DMS53 treated with DMSO at 0.1 percent for 48 hours (cell line): Measurements from ENCODE around the gene ELAC1.
A peak's percentile ranks its signal among the peaks of the same experiment; 100 is the strongest.
"Not testable (repeated sequence)": the region's sequence is repeated elsewhere in the genome, so short reads cannot be mapped to it uniquely, and the experiment has no call there.

Experiments
- DNase-seq: peaks from one replicate; lab custom pipeline; 2025; ENCODE audit not compliant: unreplicated experiment; lab: John Stamatoyannopoulos, UW

Gene ELAC1

GRCh38 chr18:50970006-50970405 lies 2.2 kb downstream of the ELAC1 start:
- no peak for DNase-seq

DNA sequence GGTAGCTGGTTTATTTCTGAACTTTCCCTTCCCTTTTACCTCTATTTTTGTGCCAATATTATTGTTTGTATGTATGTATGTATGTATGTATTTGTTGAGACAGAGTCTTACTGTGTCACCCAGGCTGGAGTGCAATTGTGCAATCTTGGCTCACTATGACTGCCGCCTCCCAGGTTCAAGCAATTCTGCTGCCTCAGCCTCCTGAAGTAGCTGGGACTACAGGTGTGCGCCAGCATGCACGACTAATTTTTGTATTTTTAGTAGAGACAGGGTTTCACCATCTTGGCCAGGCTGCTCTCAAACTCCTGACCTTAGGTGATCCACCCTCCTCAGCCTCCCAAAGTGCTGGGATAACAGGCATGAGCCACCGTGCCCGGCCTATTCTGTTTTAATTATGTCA lies 4.6 kb downstream of the ELAC1 start:
- not testable (repeated sequence) for DNase-seq

GRCh38 chr18:50973367-50974126 lies 5.7 kb downstream of the ELAC1 start:
- DNase-seq: peak; percentile 55

GRCh38 chr18:50977037-50977760 lies 9.4 kb downstream of the ELAC1 start:
- DNase-seq: no peak

- DNase-seq: no peak
These were observed 13.5 kb downstream of the ELAC1 start for GRCh38 chr18:50981381-50981780.

DNA sequence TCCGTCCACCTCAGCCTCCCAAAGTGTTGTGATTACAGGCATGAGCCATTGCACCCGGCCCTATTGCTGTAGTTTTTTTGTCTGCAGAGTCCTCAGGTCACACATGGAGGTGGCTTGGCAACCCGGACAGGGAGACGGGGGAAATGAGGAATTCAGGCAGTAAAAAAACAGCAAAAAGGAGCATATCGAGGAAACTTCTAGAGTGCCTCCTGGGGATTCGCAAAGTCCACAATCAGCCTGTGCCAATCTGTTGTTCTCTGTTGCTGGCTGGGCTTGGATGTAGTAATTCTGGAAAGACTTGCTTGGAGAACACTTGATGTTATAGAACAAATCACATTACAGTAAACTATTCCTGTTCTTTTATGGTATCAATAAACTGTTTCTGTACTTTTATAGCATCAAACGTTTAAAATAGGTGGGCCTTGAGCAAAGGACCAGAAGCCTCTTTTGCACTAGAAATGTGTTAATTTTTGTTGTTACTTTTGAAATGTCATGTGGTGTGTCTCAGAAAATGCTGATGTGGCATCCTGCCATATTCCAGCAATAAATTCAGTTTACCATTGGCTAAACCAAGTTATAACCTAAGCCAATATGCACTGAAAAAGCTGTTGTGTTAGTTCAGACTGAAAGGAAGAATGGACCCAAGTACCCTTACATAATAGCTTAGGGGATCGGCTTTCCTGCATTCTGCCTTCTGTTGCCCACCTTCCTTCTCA lies 14.4 kb downstream of the ELAC1 start:
- no peak for DNase-seq

DNA sequence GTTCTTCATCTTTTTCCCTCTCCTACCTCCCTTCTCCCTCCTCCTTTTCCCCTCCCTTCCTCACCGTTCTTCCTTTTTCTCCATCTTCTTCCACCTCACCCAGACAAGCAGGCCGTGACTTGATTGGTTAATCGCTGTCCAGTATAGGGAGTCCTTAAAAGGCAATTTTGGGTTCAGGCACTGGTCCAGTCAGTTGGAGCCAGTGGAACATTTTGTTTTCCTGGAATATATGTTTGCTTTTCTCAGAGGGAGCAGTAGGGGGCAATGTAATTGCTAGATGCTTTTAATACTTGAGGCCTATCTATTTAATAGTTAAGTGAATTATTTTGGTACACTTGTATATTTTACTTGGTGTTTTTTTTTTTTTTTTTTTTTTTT lies 15.0 kb downstream of the ELAC1 start:
- no peak for DNase-seq

DNA sequence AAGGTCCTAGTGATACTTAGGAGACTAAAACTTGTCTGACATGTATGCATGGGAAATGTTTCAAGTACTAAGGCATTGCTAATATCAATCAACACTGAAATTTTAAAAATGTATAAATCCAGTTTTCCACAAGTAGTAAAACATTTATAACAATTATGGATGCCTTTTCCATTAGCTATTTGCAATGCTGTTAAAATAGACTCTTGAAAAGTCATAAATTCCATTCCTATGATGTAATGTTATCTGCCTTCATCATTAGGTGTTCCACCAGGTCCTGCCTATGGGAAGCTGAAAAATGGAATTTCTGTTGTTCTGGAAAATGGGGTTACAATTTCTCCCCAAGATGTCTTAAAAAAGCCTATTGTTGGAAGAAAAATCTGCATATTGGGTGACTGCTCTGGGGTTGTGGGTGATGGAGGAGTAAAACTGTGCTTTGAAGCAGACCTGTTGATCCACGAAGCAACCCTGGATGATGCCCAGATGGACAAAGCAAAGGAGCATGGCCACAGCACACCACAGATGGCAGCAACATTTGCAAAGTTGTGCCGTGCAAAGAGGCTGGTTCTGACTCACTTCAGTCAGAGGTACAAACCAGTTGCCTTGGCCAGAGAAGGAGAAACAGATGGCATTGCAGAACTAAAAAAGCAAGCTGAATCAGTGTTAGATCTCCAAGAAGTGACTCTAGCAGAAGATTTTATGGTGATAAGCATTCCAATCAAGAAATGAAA lies 18.7 kb downstream of the ELAC1 start:
- no peak for DNase-seq

DNA sequence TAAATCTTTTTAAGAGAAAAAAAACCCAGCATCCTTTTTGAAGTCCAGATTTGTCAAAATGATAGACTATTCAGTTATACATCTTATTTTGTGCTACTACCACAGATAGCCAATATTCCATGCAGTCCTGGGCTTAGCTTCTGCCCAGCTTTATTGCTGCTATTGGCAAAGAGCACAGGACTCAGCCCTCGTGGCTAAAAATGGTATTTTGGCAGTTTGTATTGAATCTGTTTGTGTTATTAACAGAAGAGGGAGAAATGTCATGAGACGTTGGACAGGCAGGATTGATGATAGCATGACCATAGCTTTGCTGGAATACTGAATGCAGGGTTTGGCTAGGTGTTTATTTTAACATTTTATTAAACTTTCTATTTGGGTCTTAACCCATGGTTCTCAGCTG lies 19.4 kb downstream of the ELAC1 start:
- no peak for DNase-seq

- no peak for DNase-seq
These were observed 21.9 kb downstream of the ELAC1 start for GRCh38 chr18:50989711-50990110.

DNA sequence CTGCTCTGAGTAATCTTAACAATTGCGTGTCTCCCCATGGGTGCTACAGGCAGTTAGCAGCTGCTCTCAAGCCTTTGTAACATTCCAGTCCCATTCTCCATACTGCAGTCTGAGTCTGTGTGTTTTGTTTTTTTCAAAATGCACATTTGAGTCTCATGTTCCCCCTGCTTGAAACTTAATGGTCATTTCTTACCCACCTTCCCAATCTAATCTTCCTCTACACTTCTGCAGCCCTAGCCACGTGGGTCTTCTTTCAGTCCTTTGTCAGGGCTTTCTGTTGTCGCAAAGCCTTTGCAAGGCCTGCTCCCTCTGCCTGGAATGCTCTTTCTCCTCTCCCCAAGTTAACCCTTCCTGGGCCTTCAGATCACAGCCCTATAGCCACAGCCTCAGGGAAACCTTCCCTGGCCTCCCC lies 24.5 kb downstream of the ELAC1 start:
- DNase-seq: no peak

DNA sequence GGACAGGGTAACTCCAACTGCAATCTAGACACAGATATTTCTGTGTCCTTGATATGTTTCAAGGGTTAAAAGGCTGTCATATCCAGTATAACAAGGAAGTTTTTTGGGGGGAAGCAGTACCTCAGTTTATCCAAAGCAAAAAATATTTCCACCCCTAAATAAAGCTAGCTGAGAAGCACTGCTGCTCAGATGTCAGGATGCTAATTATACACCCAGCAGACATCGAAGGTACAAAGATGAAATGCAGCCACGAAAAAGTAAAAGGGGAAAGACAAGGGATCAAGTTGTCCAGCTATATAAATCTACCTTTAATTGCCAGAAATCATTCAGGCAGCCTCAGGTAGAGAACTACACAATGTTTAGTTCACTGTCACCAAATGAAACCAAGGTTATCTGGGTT lies 26.2 kb downstream of the ELAC1 start:
- DNase-seq: no peak

DNA sequence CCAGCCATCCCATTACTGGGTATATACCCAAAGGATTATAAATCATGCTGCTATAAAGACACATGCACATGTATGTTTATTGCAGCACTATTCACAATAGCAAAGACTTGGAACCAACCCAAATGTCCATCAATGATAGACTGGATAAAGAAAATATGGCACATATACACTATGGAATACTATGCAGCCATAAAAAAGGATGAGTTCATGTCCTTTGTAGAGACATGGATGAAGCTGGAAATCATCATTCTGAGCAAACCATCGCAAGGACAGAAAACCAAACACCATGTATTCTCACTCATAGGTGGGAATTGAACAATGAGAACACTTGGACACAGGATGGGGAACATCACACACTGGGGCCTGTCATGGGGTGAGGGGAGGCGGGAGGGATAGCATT lies 35.3 kb downstream of the ELAC1 start:
- not testable (repeated sequence) for DNase-seq

- no peak for DNase-seq
These were observed 38.4 kb downstream of the ELAC1 start for GRCh38 chr18:51006061-51006818.

GRCh38 chr18:51006948-51007789 lies 39.3 kb downstream of the ELAC1 start:
- no peak for DNase-seq

GRCh38 chr18:51007790-51008139 lies 39.9 kb downstream of the ELAC1 start:
- DNase-seq: no peak

- peak; percentile 96 for DNase-seq
These were observed 41.2 kb downstream of the ELAC1 start for GRCh38 chr18:51009072-51009471.

GRCh38 chr18:51010218-51010617 lies 42.4 kb downstream of the ELAC1 start:
- DNase-seq: no peak

- no peak for DNase-seq
These were observed 43.9 kb downstream of the ELAC1 start for GRCh38 chr18:51011709-51012108.

GRCh38 chr18:51012441-51012840 lies 44.6 kb downstream of the ELAC1 start:
- DNase-seq: no peak
